GM12892 (cell line): Measurements from ENCODE around the gene PON1.

Source experiments
- POLR2A ChIP-seq: IDR thresholded peaks from 2 replicates; pipeline ENCODE4 v1.6.1; 2011; ENCODE audit warnings: low read depth, low read length, control low read depth
- POLR2AphosphoS5 ChIP-seq: IDR thresholded peaks from 2 replicates; pipeline ENCODE4 v1.6.1; 2011; ENCODE audit warnings: low read depth, low read length, control low read depth
- TAF1 ChIP-seq: IDR thresholded peaks from 2 replicates; pipeline ENCODE4 v1.6.1; 2011; ENCODE audit warnings: low read depth, mild to moderate bottlenecking, control low read depth, low read length, borderline replicate concordance

DNA sequence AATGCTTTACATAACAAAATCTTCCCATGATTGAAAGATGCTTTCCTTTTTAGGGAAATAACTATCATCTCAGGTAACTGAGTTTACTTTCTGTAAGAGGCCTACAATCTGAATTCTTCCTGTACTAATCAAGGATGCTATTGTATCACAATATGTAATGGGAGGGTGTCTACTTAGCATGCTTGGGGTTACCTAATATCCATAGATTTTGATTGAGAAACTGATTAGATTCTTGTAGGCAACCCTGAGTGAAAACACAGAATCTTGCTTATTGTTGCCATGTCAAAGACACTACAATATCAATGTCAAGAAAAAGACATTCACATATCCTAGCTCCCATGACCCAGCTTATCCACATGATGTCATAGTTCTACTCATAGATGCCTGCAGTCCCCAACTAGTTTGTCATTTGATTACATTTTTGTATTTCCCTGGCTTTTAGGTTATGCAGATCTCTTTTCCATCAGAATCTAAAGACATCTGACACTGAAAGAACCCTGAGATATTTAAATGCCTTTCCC lies 62.4 kb downstream of the PON1 start:
- TF ChIP-seq POLR2AphosphoS5 (no peak), TAF1 (no peak), POLR2A (no peak)
